Mesenchymal stem cell (in vitro differentiated cells and primary cell): Measurements from ENCODE around the gene LPA.
"Not testable (repeated sequence)": the region's sequence is repeated elsewhere in the genome, so short reads cannot be mapped to it uniquely, and the experiment has no call there.

Experiments used
- DNase-seq: peaks from one replicate; pipeline ENCODE4 v3.0.0-alpha.2; 2013
- H2AFZ ChIP-seq: one replicate; pipeline ENCODE4 v1.6.1; 2013; ENCODE audit warnings: low read depth, mild to moderate bottlenecking, control low read depth, inconsistent platforms, low read length, moderate library complexity
- H2AK5ac ChIP-seq: 2 replicates; pipeline ENCODE4 v1.6.1; 2013; ENCODE audit warnings: low read length, moderate library complexity, mild to moderate bottlenecking, inconsistent platforms; ENCODE audit not compliant: severe bottlenecking
- H2BK120ac ChIP-seq: one replicate; pipeline ENCODE4 v1.6.1; 2013; ENCODE audit warnings: low read depth, mild to moderate bottlenecking, inconsistent platforms, low read length, moderate library complexity
- H2BK12ac ChIP-seq, 2 experiments: one replicate each; pipeline ENCODE4 v1.6.1; 2013; ENCODE audit warnings: inconsistent platforms in 2 of 2, low read length in 2 of 2, mild to moderate bottlenecking in 2 of 2, moderate library complexity in 2 of 2, control low read depth in 1 of 2
- H2BK15ac ChIP-seq: one replicate; pipeline ENCODE4 v1.6.1; 2013; ENCODE audit warnings: mild to moderate bottlenecking, low read depth, inconsistent platforms; ENCODE audit not compliant: poor library complexity, severe bottlenecking
- H2BK5ac ChIP-seq: 2 replicates; pipeline ENCODE4 v1.6.1; 2013; ENCODE audit warnings: low read depth, mild to moderate bottlenecking, low read length, control low read depth, inconsistent platforms; ENCODE audit not compliant: poor library complexity, severe bottlenecking
- H3K14ac ChIP-seq, 2 experiments: one replicate each; pipeline ENCODE4 v1.6.1; 2013; ENCODE audit warnings: inconsistent platforms in 2 of 2, low read length in 2 of 2, control low read depth in 1 of 2, mild to moderate bottlenecking in 1 of 2, moderate library complexity in 1 of 2
- H3K18ac ChIP-seq, 2 experiments: one replicate each; pipeline ENCODE4 v1.6.1; 2013; ENCODE audit warnings: inconsistent platforms in 2 of 2, low read length in 2 of 2, control low read depth in 1 of 2, low read depth in 1 of 2, mild to moderate bottlenecking in 1 of 2
- H3K23ac ChIP-seq, 2 experiments: one replicate each; pipeline ENCODE4 v1.6.1; 2013; ENCODE audit warnings: inconsistent platforms in 2 of 2, low read length in 2 of 2, mild to moderate bottlenecking in 2 of 2, moderate library complexity in 2 of 2, control low read depth in 1 of 2
- H3K27ac ChIP-seq: 2 replicates; pipeline ENCODE4 v1.5.1; 2013; ENCODE audit warnings: mild to moderate bottlenecking, moderate library complexity, low read length, control low read depth, inconsistent platforms; ENCODE audit not compliant: poor library complexity, severe bottlenecking
- H3K27me3 ChIP-seq, 2 experiments: 2 replicates each; pipeline versions ENCODE4 v1.6.1 to v1.7.0; 2013; ENCODE audit warnings: low read length in 2 of 2, mild to moderate bottlenecking in 2 of 2, moderate library complexity in 2 of 2, control low read depth in 1 of 2, inconsistent platforms in 1 of 2; ENCODE audit not compliant: control insufficient read depth in 1 of 2, insufficient read depth in 1 of 2
- H3K36me3 ChIP-seq, 2 experiments: 2 replicates each; pipeline versions ENCODE4 v1.6.1 to v1.7.0; 2013; ENCODE audit warnings: low read length in 2 of 2, control low read depth in 1 of 2, inconsistent platforms in 1 of 2, low read depth in 1 of 2, mild to moderate bottlenecking in 1 of 2; ENCODE audit not compliant: insufficient read depth in 2 of 2, control insufficient read depth in 1 of 2
- H3K4ac ChIP-seq, 2 experiments: one replicate each; pipeline ENCODE4 v1.6.1; 2013; ENCODE audit warnings: inconsistent platforms in 2 of 2, low read length in 2 of 2, mild to moderate bottlenecking in 2 of 2, moderate library complexity in 2 of 2, control low read depth in 1 of 2, low read depth in 1 of 2
- H3K4me1 ChIP-seq: 2 replicates; pipeline ENCODE4 v1.6.1; 2013; ENCODE audit warnings: low read depth, low read length, control low read depth; ENCODE audit not compliant: control insufficient read depth, insufficient read depth
- H3K4me2 ChIP-seq: 2 replicates; pipeline ENCODE4 v1.6.1; 2013; ENCODE audit warnings: low read length, mild to moderate bottlenecking, inconsistent platforms; ENCODE audit not compliant: poor library complexity, severe bottlenecking
- H3K4me3 ChIP-seq, 2 experiments: 2 replicates each; pipeline versions ENCODE4 v1.5.1 to v1.7.0; 2013; ENCODE audit warnings: low read length in 2 of 2, mild to moderate bottlenecking in 2 of 2, control low read depth in 1 of 2, low read depth in 1 of 2; ENCODE audit not compliant: insufficient read depth in 1 of 2
- H3K79me1 ChIP-seq: replicated peaks from 2 replicates; pipeline ENCODE4 v1.6.1; 2013; ENCODE audit warnings: mild to moderate bottlenecking, control low read depth, low read length, inconsistent platforms; ENCODE audit not compliant: poor library complexity, severe bottlenecking
- H3K9ac ChIP-seq: 2 replicates; pipeline ENCODE4 v1.7.0; 2013; ENCODE audit warnings: mild to moderate bottlenecking, low read length, moderate library complexity
- H3K9me3 ChIP-seq: 2 replicates; pipeline ENCODE4 v1.7.0; 2013; ENCODE audit warnings: mild to moderate bottlenecking, low read length; ENCODE audit not compliant: control insufficient read depth
- H4K8ac ChIP-seq: one replicate; pipeline ENCODE4 v1.6.1; 2013; ENCODE audit warnings: inconsistent platforms, mild to moderate bottlenecking, low read length, moderate library complexity
- H4K91ac ChIP-seq: one replicate; pipeline ENCODE4 v1.6.1; 2013; ENCODE audit warnings: mild to moderate bottlenecking, low read length, inconsistent platforms
- WGBS: methylation state at CpG from one replicate; pipeline ENCODE4 v1.1.7; 2013; ENCODE audit warnings: mixed read lengths; 5-methylcytosine and 5-hydroxymethylcytosine counted together

The LPA gene

GRCh38 chr6:160685101-160685761, 21.2 kb upstream of the LPA start:
- H3K36me3 ChIP-seq, DNase-seq, H3K23ac ChIP-seq, H3K18ac ChIP-seq, H3K4me2 ChIP-seq, H2AK5ac ChIP-seq, H3K79me1 ChIP-seq, H4K8ac ChIP-seq, H3K4me3 ChIP-seq, H3K14ac ChIP-seq, H3K9me3 ChIP-seq, H4K91ac ChIP-seq, H3K27ac ChIP-seq, H3K4me1 ChIP-seq, H2AFZ ChIP-seq, H2BK120ac ChIP-seq, H2BK15ac ChIP-seq, H3K9ac ChIP-seq, H2BK5ac ChIP-seq, H3K27me3 ChIP-seq, H2BK12ac ChIP-seq, H3K4ac ChIP-seq: not testable (repeated sequence)
- 87% methylated on average over 28 of the region's 32 CpGs for WGBS

- H3K23ac ChIP-seq = no peak overlapping the region
- peaks cover under 1% of the 10 kb centered on the region for H3K9me3 ChIP-seq
- no peaks in the 10 kb centered on the region for H3K36me3 ChIP-seq
- no peak overlapping the region for H3K27ac ChIP-seq
- no peak overlapping the region for H3K4me3 ChIP-seq
- no peak overlapping the region for H3K14ac ChIP-seq
- H2BK12ac ChIP-seq = no peak overlapping the region
- H3K27me3 ChIP-seq = no peaks in the 10 kb centered on the region
- no peak overlapping the region for H3K4me2 ChIP-seq
- H3K4ac ChIP-seq = no peak overlapping the region
- H4K91ac ChIP-seq = no peak overlapping the region
- H2BK120ac ChIP-seq = no peak overlapping the region
- H3K18ac ChIP-seq = no peak overlapping the region
- no peak overlapping the region for H2BK5ac ChIP-seq
- H3K9ac ChIP-seq = no peak overlapping the region
- DNase-seq = no peak
- no peak overlapping the region for H2AFZ ChIP-seq
- no peak overlapping the region for H4K8ac ChIP-seq
- no peak overlapping the region for H2AK5ac ChIP-seq
- H3K4me1 ChIP-seq = no peaks in the 10 kb centered on the region
- no peaks in the 10 kb centered on the region for H3K79me1 ChIP-seq
- H2BK15ac ChIP-seq = no peak overlapping the region
- WGBS = 78% methylated on average over 10 of the region's 14 CpGs
These were observed 15.3 kb upstream of the LPA start for GRCh38 chr6:160679402-160679769.

GRCh38 chr6:160678744-160679401, 14.8 kb upstream of the LPA start:
- H3K4me1 ChIP-seq = no peaks in the 10 kb centered on the region
- H2BK120ac ChIP-seq = no peak overlapping the region
- H2BK12ac ChIP-seq = no peak overlapping the region
- H3K14ac ChIP-seq = no peak overlapping the region
- no peak overlapping the region for H3K18ac ChIP-seq
- no peak overlapping the region for H3K4me2 ChIP-seq
- H2AK5ac ChIP-seq = no peak overlapping the region
- H2BK15ac ChIP-seq = no peak overlapping the region
- H2AFZ ChIP-seq = no peak overlapping the region
- 89% methylated on average over 42 of the region's 42 CpGs for WGBS
- H3K79me1 ChIP-seq = no peaks in the 10 kb centered on the region
- peaks cover 4% of the 10 kb centered on the region for H3K9me3 ChIP-seq
- no peak overlapping the region for H4K91ac ChIP-seq
- H3K23ac ChIP-seq = no peak overlapping the region
- H3K4me3 ChIP-seq = no peak overlapping the region
- H3K27ac ChIP-seq = no peak overlapping the region
- no peak overlapping the region for H3K4ac ChIP-seq
- no peaks in the 10 kb centered on the region for H3K36me3 ChIP-seq
- no peaks in the 10 kb centered on the region for H3K27me3 ChIP-seq
- no peak overlapping the region for H2BK5ac ChIP-seq
- H3K9ac ChIP-seq = no peak overlapping the region
- no peak overlapping the region for H4K8ac ChIP-seq
- no peak for DNase-seq

GRCh38 chr6:160678230-160678629, 14.2 kb upstream of the LPA start:
- H3K18ac ChIP-seq = no peak overlapping the region
- peaks cover 4% of the 10 kb centered on the region for H3K9me3 ChIP-seq
- no peak overlapping the region for H2AK5ac ChIP-seq
- H3K9ac ChIP-seq = no peak overlapping the region
- H2BK5ac ChIP-seq = no peak overlapping the region
- no peak overlapping the region for H3K14ac ChIP-seq
- no peak overlapping the region for H3K4me3 ChIP-seq
- no peak overlapping the region for H2BK15ac ChIP-seq
- no peak overlapping the region for H4K91ac ChIP-seq
- no peak overlapping the region for H2AFZ ChIP-seq
- H4K8ac ChIP-seq = no peak overlapping the region
- H3K27ac ChIP-seq = no peak overlapping the region
- H3K23ac ChIP-seq = no peak overlapping the region
- no peaks in the 10 kb centered on the region for H3K36me3 ChIP-seq
- H2BK120ac ChIP-seq = no peak overlapping the region
- no peak for DNase-seq
- no peaks in the 10 kb centered on the region for H3K27me3 ChIP-seq
- H3K4me2 ChIP-seq = no peak overlapping the region
- no peak overlapping the region for H2BK12ac ChIP-seq
- 85% methylated on average over 3 of the region's 4 CpGs for WGBS
- H3K79me1 ChIP-seq = no peaks in the 10 kb centered on the region
- H3K4ac ChIP-seq = no peak overlapping the region
- H3K4me1 ChIP-seq = no peaks in the 10 kb centered on the region
